Keratinocyte (primary cell): ENCODE measurements around the gene TRIL. TPM values are rescaled to one million over a fixed set of nuclear protein-coding genes. Genes with fewer than 3 reads are reported as not detected.

Source experiments
- DNase-seq: peaks from one replicate; pipeline ENCODE4 v3.0.0-alpha.2; 2011; ENCODE audit warnings: low read depth, missing footprints, low spot score
- FAIRE-seq: peaks from 2 replicates; lab custom pipeline; 2011; peaks lifted over from hg19 to GRCh38; lab: Jason Lieb, UNC
- H2AFZ ChIP-seq: 2 replicates; pipeline ENCODE4 v1.6.0; 2012; ENCODE audit warnings: low read length, control low read depth, inconsistent platforms; ENCODE audit not compliant: control insufficient read depth
- H3K27ac ChIP-seq: 2 replicates; pipeline ENCODE4 v1.5.1; 2011; ENCODE audit warnings: low read length; ENCODE audit not compliant: control insufficient read depth, insufficient read depth
- H3K27me3 ChIP-seq: 3 replicates; pipeline ENCODE4 v1.6.0; 2011; ENCODE audit warnings: low read length; ENCODE audit not compliant: control insufficient read depth, insufficient read depth; ENCODE audit errors: extremely low read depth
- H3K36me3 ChIP-seq, 2 experiments: 2 replicates in 1 of 2; 3 replicates in 1 of 2; pipeline ENCODE4 v1.5.1; 2011; ENCODE audit warnings: low read length in 2 of 2, mild to moderate bottlenecking in 1 of 2; ENCODE audit not compliant: control insufficient read depth in 2 of 2, insufficient read depth in 2 of 2; ENCODE audit errors: extremely low read depth in 1 of 2
- H3K4me1 ChIP-seq: 3 replicates; pipeline ENCODE4 v1.5.1; 2011; ENCODE audit warnings: low read length; ENCODE audit not compliant: control insufficient read depth, insufficient read depth; ENCODE audit errors: extremely low read depth
- H3K4me2 ChIP-seq: 3 replicates; pipeline ENCODE4 v1.6.0; 2011; ENCODE audit warnings: low read depth, low read length; ENCODE audit not compliant: control insufficient read depth, insufficient read depth; ENCODE audit errors: extremely low read depth
- H3K4me3 ChIP-seq, 3 experiments: fragments of 200-600 bp in 1 of 3; sonication (generic) in 1 of 3; 2 replicates in 2 of 3; 3 replicates in 1 of 3; pipeline ENCODE4 v1.5.1; 2011 to 2016; ENCODE audit warnings: low read length in 3 of 3, mild to moderate bottlenecking in 3 of 3, control low read depth in 2 of 3, inconsistent platforms in 1 of 3, low read depth in 1 of 3, mixed read lengths in 1 of 3, mixed run types in 1 of 3, moderate library complexity in 1 of 3; ENCODE audit not compliant: control insufficient read depth in 2 of 3, insufficient read depth in 2 of 3; ENCODE audit errors: extremely low read depth in 1 of 3
- H3K79me2 ChIP-seq: 2 replicates; pipeline ENCODE4 v1.6.0; 2012; ENCODE audit warnings: low read length; ENCODE audit not compliant: control insufficient read depth, insufficient read depth
- H3K9ac ChIP-seq: 3 replicates; pipeline ENCODE4 v1.6.0; 2011; ENCODE audit warnings: low read length; ENCODE audit not compliant: control insufficient read depth, insufficient read depth; ENCODE audit errors: extremely low read depth
- H3K9me1 ChIP-seq: 3 replicates; pipeline ENCODE4 v1.6.0; 2011; ENCODE audit warnings: low read length; ENCODE audit not compliant: control insufficient read depth, insufficient read depth; ENCODE audit errors: extremely low read depth
- H3K9me3 ChIP-seq: 2 replicates; pipeline ENCODE4 v1.5.1; 2012; ENCODE audit warnings: low read depth, low read length; ENCODE audit not compliant: control insufficient read depth
- H4K20me1 ChIP-seq: 3 replicates; pipeline ENCODE4 v1.6.0; 2011; ENCODE audit warnings: low read length; ENCODE audit not compliant: control insufficient read depth, insufficient read depth; ENCODE audit errors: extremely low read depth
- EZH2 ChIP-seq: IDR thresholded peaks from one replicate; pipeline ENCODE4 v1.6.1; 2012; ENCODE audit warnings: inconsistent platforms, mild to moderate bottlenecking, low read length, moderate library complexity
- dilution Hi-C: fragments of 300-500 bp; cut with MboI; formaldehyde crosslinking; loops from one replicate; pipeline ENCODE4 v1.7.0; 2020; ENCODE audit warnings: low sequenced_read_pairs; ENCODE audit not compliant: extremely low pct_ligation_motif_present
- polyA plus RNA-seq, 5 experiments: library from polyadenylated mRNA; depleted of rRNA in 3 of 5; stranded (reverse) in 3 of 5; stranded (forward) in 1 of 5; unstranded in 1 of 5; fragments of >200 nt; gene quantifications; 1 replicate in 1 of 5; 2 replicates in 3 of 5; 3 replicates in 1 of 5; pipeline versions ENCODE4 v1.2.1 to v1.2.3, GENCODE V29; 2011 to 2012; ENCODE audit warnings: missing spikeins in 2 of 5, low read depth in 1 of 5, low replicate concordance in 1 of 5
- TF ChIP-seq, protein P1 (sequence below), 3 experiments: IDR thresholded peaks in 1 of 3; conservative IDR thresholded peaks in 1 of 3; optimal IDR thresholded peaks in 1 of 3; 2 replicates in 2 of 3; 3 replicates in 1 of 3; pipeline versions ENCODE3 to v1.5.1; 2011; ENCODE audit warnings: low read length in 3 of 3, mild to moderate bottlenecking in 3 of 3, moderate library complexity in 2 of 3, control low read depth in 1 of 3, inconsistent platforms in 1 of 3; ENCODE audit not compliant: insufficient read depth in 2 of 3; ENCODE audit errors: extremely low read depth in 1 of 3

The TRIL gene
- polyA plus RNA-seq, 1 donor (not counting 4 experiments of a cell fraction or from before 2014, with no cell fraction given), result 0.03 TPM

DNA sequence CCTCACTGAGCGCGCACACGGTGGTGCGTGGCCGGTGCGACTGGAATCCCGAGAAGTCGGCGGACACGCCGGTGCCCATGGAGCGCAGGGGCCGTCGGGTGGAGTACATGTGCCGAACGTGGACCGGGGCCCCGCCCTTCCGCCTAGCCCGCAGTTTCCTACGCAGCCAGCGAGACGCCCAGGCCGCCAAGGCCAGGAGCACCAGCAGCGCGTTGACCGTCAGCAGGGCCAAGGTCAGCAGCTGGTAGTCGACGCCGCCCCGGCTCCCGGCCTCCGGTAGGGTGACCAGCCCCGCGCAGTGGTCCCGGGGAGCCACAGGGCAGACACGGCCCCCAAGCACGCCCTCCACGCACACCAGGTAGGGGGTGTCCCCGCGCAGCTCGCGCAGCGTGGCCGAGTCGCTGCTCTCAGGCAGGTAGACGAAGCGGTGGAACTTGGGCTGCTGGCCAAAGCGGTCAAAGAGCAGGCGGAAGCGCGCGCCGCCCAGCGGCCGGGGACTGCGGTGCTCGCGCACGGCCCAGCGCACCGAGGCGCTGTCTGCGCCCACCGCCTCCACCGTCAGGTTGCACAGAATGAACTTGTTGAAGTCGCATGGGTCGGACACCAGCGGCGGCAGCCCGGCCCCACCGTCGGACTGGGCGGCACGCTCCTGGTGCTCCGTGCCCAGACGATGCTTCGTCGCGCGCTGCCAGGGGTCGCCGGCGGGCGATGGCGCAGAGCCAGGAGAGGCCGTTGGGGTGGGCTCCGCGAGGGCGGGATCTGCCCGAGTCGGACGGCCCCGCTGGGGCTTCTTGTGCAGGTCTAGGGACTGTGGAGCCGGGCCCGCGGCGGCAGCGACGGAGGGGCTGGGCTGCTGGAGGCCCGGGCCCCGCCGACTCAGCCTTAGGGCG lies 2.2 kb downstream of the TRIL start:
- Histone ChIP-seq H2AFZ (peak overlapping the region; percentile 81), H3K9me3 (no peaks in the 10 kb centered on the region), H3K4me3 (peak overlapping the region; percentile 40 to 54 (median 49)), H3K27ac (no peak overlapping the region), H3K27me3 (peaks cover 38% of the 10 kb centered on the region), H3K9ac (no peak overlapping the region), H3K9me1 (no peaks in the 10 kb centered on the region), H3K79me2 (no peaks in the 10 kb centered on the region), H3K4me2 (peak overlapping the region; percentile 75), H4K20me1 (no peaks in the 10 kb centered on the region), H3K4me1 (peaks cover 20% of the 10 kb centered on the region), H3K36me3 (no peaks in the 10 kb centered on the region)
- FAIRE-seq, result no peak
- DNase-seq, result no peak
- dilution Hi-C loops, result no loop called here
- TF ChIP-seq, protein P1, sequence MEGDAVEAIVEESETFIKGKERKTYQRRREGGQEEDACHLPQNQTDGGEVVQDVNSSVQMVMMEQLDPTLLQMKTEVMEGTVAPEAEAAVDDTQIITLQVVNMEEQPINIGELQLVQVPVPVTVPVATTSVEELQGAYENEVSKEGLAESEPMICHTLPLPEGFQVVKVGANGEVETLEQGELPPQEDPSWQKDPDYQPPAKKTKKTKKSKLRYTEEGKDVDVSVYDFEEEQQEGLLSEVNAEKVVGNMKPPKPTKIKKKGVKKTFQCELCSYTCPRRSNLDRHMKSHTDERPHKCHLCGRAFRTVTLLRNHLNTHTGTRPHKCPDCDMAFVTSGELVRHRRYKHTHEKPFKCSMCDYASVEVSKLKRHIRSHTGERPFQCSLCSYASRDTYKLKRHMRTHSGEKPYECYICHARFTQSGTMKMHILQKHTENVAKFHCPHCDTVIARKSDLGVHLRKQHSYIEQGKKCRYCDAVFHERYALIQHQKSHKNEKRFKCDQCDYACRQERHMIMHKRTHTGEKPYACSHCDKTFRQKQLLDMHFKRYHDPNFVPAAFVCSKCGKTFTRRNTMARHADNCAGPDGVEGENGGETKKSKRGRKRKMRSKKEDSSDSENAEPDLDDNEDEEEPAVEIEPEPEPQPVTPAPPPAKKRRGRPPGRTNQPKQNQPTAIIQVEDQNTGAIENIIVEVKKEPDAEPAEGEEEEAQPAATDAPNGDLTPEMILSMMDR (optimal IDR thresholded peaks at IDR 0.05 in 1 of 3, IDR thresholded peaks at IDR 0.05 in 1 of 3, conservative IDR thresholded peaks at IDR 0.05 in 1 of 3; ENCODE audit: extremely low read depth in 1 of 3, insufficient read depth in 2 of 3, low read length in 3 of 3), result peak; percentile 66 to 89 (median 88)
- no peak for TF ChIP-seq EZH2

DNA sequence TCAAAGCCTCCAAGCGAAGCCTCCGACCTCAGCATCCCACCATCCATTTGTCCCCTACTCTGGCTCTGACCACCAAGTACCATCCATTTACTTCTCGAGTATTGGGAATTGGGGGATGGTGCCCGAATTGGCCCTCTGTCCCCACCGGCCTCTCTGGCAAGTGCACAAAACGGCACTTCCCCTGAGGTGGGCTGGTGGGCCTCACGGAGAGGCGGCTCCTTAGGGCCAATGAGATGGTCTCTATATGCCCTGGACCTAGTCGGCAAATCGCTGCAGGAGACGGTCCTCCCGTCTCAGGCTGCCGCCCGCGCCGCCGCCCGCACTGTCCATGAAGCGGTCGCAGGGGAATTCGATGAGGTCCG lies 2.8 kb downstream of the TRIL start:
- TF ChIP-seq EZH2, result no peak
- TF ChIP-seq, protein P1 (optimal IDR thresholded peaks at IDR 0.05 in 1 of 3, IDR thresholded peaks at IDR 0.05 in 1 of 3, conservative IDR thresholded peaks at IDR 0.05 in 1 of 3; ENCODE audit: extremely low read depth in 1 of 3, insufficient read depth in 2 of 3, low read length in 3 of 3), result no peak
- Histone ChIP-seq H3K9me3 (no peaks in the 10 kb centered on the region), H3K9me1 (no peaks in the 10 kb centered on the region), H4K20me1 (no peaks in the 10 kb centered on the region), H3K9ac (no peak overlapping the region), H3K4me2 (peak overlapping the region; percentile 75), H3K36me3 (no peaks in the 10 kb centered on the region), H3K27me3 (peaks cover 38% of the 10 kb centered on the region), H2AFZ (no peak overlapping the region), H3K79me2 (no peaks in the 10 kb centered on the region), H3K4me1 (peaks cover 20% of the 10 kb centered on the region), H3K27ac (no peak overlapping the region), H3K4me3 (no peak overlapping the region)
- DNase-seq, result no peak
- FAIRE-seq, result no peak
- dilution Hi-C loops, result no loop called here
